H9 (cell line): ENCODE data around the gene TNFSF9. TPM values are rescaled to one million over a fixed set of nuclear protein-coding genes. Genes with fewer than 3 reads are reported as not detected.

Source experiments
- DNase-seq: peaks from one replicate; pipeline ENCODE4 v3.0.0-alpha.2; 2017
- H2AFZ ChIP-seq: one replicate; pipeline ENCODE4 v1.6.1; 2013; ENCODE audit warnings: mild to moderate bottlenecking, low read length, control low read depth, moderate library complexity
- H2AK5ac ChIP-seq: 2 replicates; pipeline ENCODE4 v1.6.1; 2013; ENCODE audit warnings: low read length, control low read depth, mixed read lengths; ENCODE audit not compliant: insufficient read length
- H2BK120ac ChIP-seq: one replicate; pipeline ENCODE4 v1.6.1; 2013; ENCODE audit warnings: low read depth, mild to moderate bottlenecking, low read length, control low read depth, inconsistent platforms; ENCODE audit not compliant: poor library complexity, severe bottlenecking
- H2BK12ac ChIP-seq: 2 replicates; pipeline ENCODE4 v1.6.1; 2013; ENCODE audit warnings: low read length, control low read depth, mixed read lengths, low read depth; ENCODE audit not compliant: insufficient read length
- H2BK15ac ChIP-seq: 2 replicates; pipeline ENCODE4 v1.6.1; 2013; ENCODE audit warnings: low read depth, low read length, control low read depth
- H2BK20ac ChIP-seq: one replicate; pipeline ENCODE4 v1.6.1; 2013; ENCODE audit warnings: low read depth, mild to moderate bottlenecking, low read length, control low read depth, inconsistent platforms; ENCODE audit not compliant: poor library complexity, severe bottlenecking
- H2BK5ac ChIP-seq: 2 replicates; pipeline ENCODE4 v1.6.1; 2013; ENCODE audit warnings: low read length, control low read depth, mixed read lengths; ENCODE audit not compliant: insufficient read length
- H3K14ac ChIP-seq: 2 replicates; pipeline ENCODE4 v1.6.1; 2013; ENCODE audit warnings: low read length, control low read depth; ENCODE audit not compliant: insufficient read depth
- H3K18ac ChIP-seq: 2 replicates; pipeline ENCODE4 v1.6.1; 2013; ENCODE audit warnings: low read depth, mild to moderate bottlenecking, mixed read lengths, low read length, control low read depth; ENCODE audit not compliant: insufficient read length
- H3K23ac ChIP-seq: 2 replicates; pipeline ENCODE4 v1.6.1; 2013; ENCODE audit warnings: low read length, control low read depth, mixed read lengths, low read depth; ENCODE audit not compliant: insufficient read length
- H3K23me2 ChIP-seq: 2 replicates; pipeline ENCODE4 v1.6.1; 2013; ENCODE audit warnings: low read depth, mild to moderate bottlenecking, mixed read lengths, low read length, control low read depth; ENCODE audit not compliant: insufficient read length, poor library complexity, severe bottlenecking
- H3K27ac ChIP-seq: 2 replicates; pipeline ENCODE4 v1.5.1; 2013; ENCODE audit warnings: low read length, control low read depth, mixed read lengths, low read depth; ENCODE audit not compliant: insufficient read length
- H3K27me3 ChIP-seq: 2 replicates; pipeline ENCODE4 v1.6.1; 2013; ENCODE audit warnings: low read length, control low read depth, inconsistent platforms; ENCODE audit not compliant: insufficient read depth
- H3K4ac ChIP-seq: 2 replicates; pipeline ENCODE4 v1.6.1; 2013; ENCODE audit warnings: low read depth, mild to moderate bottlenecking, control low read depth, inconsistent platforms, low read length, moderate library complexity
- H3K4me1 ChIP-seq: 2 replicates; pipeline ENCODE4 v1.6.1; 2013; ENCODE audit warnings: low read length, control low read depth, inconsistent platforms; ENCODE audit not compliant: insufficient read depth
- H3K4me2 ChIP-seq: 2 replicates; pipeline ENCODE4 v1.6.1; 2013; ENCODE audit warnings: low read length, control low read depth, mixed read lengths; ENCODE audit not compliant: insufficient read length, insufficient read depth
- H3K56ac ChIP-seq: 2 replicates; pipeline ENCODE4 v1.6.1; 2013; ENCODE audit warnings: low read depth, mild to moderate bottlenecking, mixed read lengths, low read length, control low read depth; ENCODE audit not compliant: insufficient read length
- H3K79me1 ChIP-seq: 2 replicates; pipeline ENCODE4 v1.6.1; 2013; ENCODE audit warnings: low read depth, mild to moderate bottlenecking, moderate library complexity, low read length, control low read depth, inconsistent platforms; ENCODE audit not compliant: insufficient read depth, poor library complexity, severe bottlenecking
- H3K79me2 ChIP-seq: 2 replicates; pipeline ENCODE4 v1.6.1; 2013; ENCODE audit warnings: low read length, control low read depth, inconsistent platforms; ENCODE audit not compliant: insufficient read depth
- H3K9ac ChIP-seq: 2 replicates; pipeline ENCODE4 v1.6.1; 2013; ENCODE audit warnings: low read length, control low read depth, mixed read lengths; ENCODE audit not compliant: insufficient read length; ENCODE audit errors: extremely low read depth
- H3K9me3 ChIP-seq: one replicate; pipeline ENCODE4 v1.6.1; 2013; ENCODE audit warnings: low read depth, low read length, inconsistent platforms; ENCODE audit not compliant: control insufficient read depth
- H3T11ph ChIP-seq: one replicate; pipeline ENCODE4 v1.6.1; 2013; ENCODE audit warnings: mild to moderate bottlenecking, low read length, control low read depth, inconsistent platforms
- H4K20me1 ChIP-seq: one replicate; pipeline ENCODE4 v1.6.1; 2013; ENCODE audit not compliant: control insufficient read depth, insufficient read length, insufficient read depth
- H4K5ac ChIP-seq: 2 replicates; pipeline ENCODE4 v1.6.1; 2013; ENCODE audit warnings: low read depth, mild to moderate bottlenecking, mixed read lengths, low read length, control low read depth; ENCODE audit not compliant: insufficient read length
- H4K8ac ChIP-seq: replicated peaks from 2 replicates; pipeline ENCODE4 v1.6.1; 2013; ENCODE audit warnings: low read length, control low read depth, mixed read lengths, low read depth; ENCODE audit not compliant: insufficient read length
- H4K91ac ChIP-seq: 2 replicates; pipeline ENCODE4 v1.6.1; 2013; ENCODE audit warnings: low read depth, mild to moderate bottlenecking, moderate library complexity, mixed read lengths, low read length, control low read depth; ENCODE audit not compliant: insufficient read length
- H3K27ac Mint-ChIP-seq, 3 experiments: 2 replicates in 2 of 3; 3 replicates in 1 of 3; pipeline ENCODE4 v1.8.0; 2020 to 2021; ENCODE audit warnings: mixed read lengths in 3 of 3, mild to moderate bottlenecking in 1 of 3, moderate library complexity in 1 of 3
- H3K27me3 Mint-ChIP-seq: 2 replicates; pipeline ENCODE4 v1.8.0; 2021; ENCODE audit warnings: low read depth, mild to moderate bottlenecking, moderate library complexity, mixed read lengths
- H3K36me3 Mint-ChIP-seq, 3 experiments: 2 replicates in 2 of 3; 3 replicates in 1 of 3; pipeline ENCODE4 v1.8.0; 2020 to 2021; ENCODE audit warnings: low read depth in 3 of 3, mixed read lengths in 3 of 3; ENCODE audit not compliant: insufficient read depth in 1 of 3
- H3K4me1 Mint-ChIP-seq, 2 experiments: 2 replicates each; pipeline ENCODE4 v1.8.0; 2020; ENCODE audit warnings: mixed read lengths in 2 of 2
- H3K4me3 Mint-ChIP-seq, 2 experiments: 2 replicates in 1 of 2; 3 replicates in 1 of 2; pipeline ENCODE4 v1.8.0; 2020 to 2021; ENCODE audit warnings: mild to moderate bottlenecking in 2 of 2, mixed read lengths in 2 of 2, moderate library complexity in 1 of 2
- H3K9me3 Mint-ChIP-seq, 2 experiments: 2 replicates in 1 of 2; 3 replicates in 1 of 2; pipeline ENCODE4 v1.8.0; 2020; ENCODE audit warnings: mild to moderate bottlenecking in 2 of 2, mixed read lengths in 2 of 2, moderate library complexity in 1 of 2
- WGBS: extraction: QIAGEN DNeasy Blood & Tissue Kit; methylation state at CpG from one replicate; pipeline ENCODE4 v1.1.7; 2013; ENCODE audit warnings: missing lambda C conversion rate, low lambda C conversion rate, mixed read lengths; ENCODE audit not compliant: insufficient read length; ENCODE audit errors: extremely low coverage; 5-methylcytosine and 5-hydroxymethylcytosine counted together
- total RNA-seq: library from RNA; stranded (reverse); gene quantifications from 2 replicates; pipeline ENCODE4 v1.2.1, GENCODE V29; 2021
- TF ChIP-seq, protein P1 (sequence below): fragments of 200-600 bp; sonication (generic); conservative IDR thresholded peaks from 3 replicates; pipeline ENCODE4 v1.8.0; 2021; ENCODE audit warnings: antibody characterized with exemption, mild to moderate bottlenecking

TNFSF9 gene
- total RNA-seq, 1 experiment from 2014 or later = 1.9 TPM

GRCh38 chr19:6533746-6534418 is 3.1 kb downstream of the TNFSF9 start:
- H3K27me3 ChIP-seq = peaks cover 13% of the 10 kb centered on the region; the same call in 1 of the 2 replicates

More at GRCh38 chr19:6533746-6534418, 3.1 kb downstream of the TNFSF9 start:
- Histone ChIP-seq H3K27ac (no peak overlapping the region), H4K91ac (no peak overlapping the region), H2BK120ac (no peak overlapping the region), H3K4me2 (peak overlapping the region; percentile 50), H3K9me3 (no peaks in the 10 kb centered on the region), H3K23ac (no peak overlapping the region), H3T11ph (no peak overlapping the region), H3K79me1 (no peaks in the 10 kb centered on the region), H3K14ac (no peak overlapping the region), H3K9ac (no peak overlapping the region), H4K20me1 (no peaks in the 10 kb centered on the region), H2BK15ac (no peak overlapping the region), H2BK5ac (no peak overlapping the region), H3K4ac (no peak overlapping the region), H2BK20ac (no peak overlapping the region), H2BK12ac (no peak overlapping the region), H4K5ac (no peak overlapping the region), H4K8ac (no peak overlapping the region), H2AFZ (no peak overlapping the region), H3K56ac (no peak overlapping the region), H3K18ac (no peak overlapping the region), H3K23me2 (peaks cover 22% of the 10 kb centered on the region), H2AK5ac (no peak overlapping the region), H3K79me2 (no peaks in the 10 kb centered on the region), H3K4me1 (peaks cover 4% of the 10 kb centered on the region; the same call in 1 of the 2 replicates)
- WGBS = no CpG with 5 or more reads among the region's 11 CpGs
- peaks cover 66% of the 10 kb centered on the region for H3K27me3 Mint-ChIP-seq
- peak; percentile 61 for DNase-seq
- H3K9me3 Mint-ChIP-seq = peaks cover 6 to 25% of the 10 kb centered on the region in 2 experiments
- TF ChIP-seq, protein P1, sequence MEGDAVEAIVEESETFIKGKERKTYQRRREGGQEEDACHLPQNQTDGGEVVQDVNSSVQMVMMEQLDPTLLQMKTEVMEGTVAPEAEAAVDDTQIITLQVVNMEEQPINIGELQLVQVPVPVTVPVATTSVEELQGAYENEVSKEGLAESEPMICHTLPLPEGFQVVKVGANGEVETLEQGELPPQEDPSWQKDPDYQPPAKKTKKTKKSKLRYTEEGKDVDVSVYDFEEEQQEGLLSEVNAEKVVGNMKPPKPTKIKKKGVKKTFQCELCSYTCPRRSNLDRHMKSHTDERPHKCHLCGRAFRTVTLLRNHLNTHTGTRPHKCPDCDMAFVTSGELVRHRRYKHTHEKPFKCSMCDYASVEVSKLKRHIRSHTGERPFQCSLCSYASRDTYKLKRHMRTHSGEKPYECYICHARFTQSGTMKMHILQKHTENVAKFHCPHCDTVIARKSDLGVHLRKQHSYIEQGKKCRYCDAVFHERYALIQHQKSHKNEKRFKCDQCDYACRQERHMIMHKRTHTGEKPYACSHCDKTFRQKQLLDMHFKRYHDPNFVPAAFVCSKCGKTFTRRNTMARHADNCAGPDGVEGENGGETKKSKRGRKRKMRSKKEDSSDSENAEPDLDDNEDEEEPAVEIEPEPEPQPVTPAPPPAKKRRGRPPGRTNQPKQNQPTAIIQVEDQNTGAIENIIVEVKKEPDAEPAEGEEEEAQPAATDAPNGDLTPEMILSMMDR = no peak
- peak overlapping the region; percentile 53 to 85 for H3K4me3 Mint-ChIP-seq
- H3K36me3 Mint-ChIP-seq = peaks cover 2 to 13% (median 12%) of the 10 kb centered on the region in 3 experiments; a peak in 6 of 7 replicates
- H3K4me1 Mint-ChIP-seq = peaks cover 26 to 34% of the 10 kb centered on the region in 2 experiments
- no peak overlapping the region for H3K27ac Mint-ChIP-seq
